Stimulated activated CD4-positive, alpha-beta T cell treated with anti-CD3 and anti-CD28 coated beads, Interleukin-1b, Interleukin-23, amount 100 ng/mL, for 24 hours (primary cell): ENCODE measurements around the gene MB.

Experiments used
- DNase-seq, 4 experiments: peaks; one replicate each; pipeline ENCODE4 v3.0.0-alpha.2; 2020; ENCODE audit warnings: low read depth in 4 of 4, low spot score in 1 of 4

Gene MB

GRCh38 chr22:35618427-35619223 is 1.5 kb upstream of the MB start:
- no peak for DNase-seq

GRCh38 chr22:35616043-35616442 is 1.1 kb downstream of the MB start:
- no peak for DNase-seq

GRCh38 chr22:35615156-35615555 is 2.0 kb downstream of the MB start:
- no peak for DNase-seq

- no peak for DNase-seq
Observed at GRCh38 chr22:35614404-35614803, 2.7 kb downstream of the MB start.

- no peak for DNase-seq
Observed at GRCh38 chr22:35612903-35613302, 4.2 kb downstream of the MB start.

DNA sequence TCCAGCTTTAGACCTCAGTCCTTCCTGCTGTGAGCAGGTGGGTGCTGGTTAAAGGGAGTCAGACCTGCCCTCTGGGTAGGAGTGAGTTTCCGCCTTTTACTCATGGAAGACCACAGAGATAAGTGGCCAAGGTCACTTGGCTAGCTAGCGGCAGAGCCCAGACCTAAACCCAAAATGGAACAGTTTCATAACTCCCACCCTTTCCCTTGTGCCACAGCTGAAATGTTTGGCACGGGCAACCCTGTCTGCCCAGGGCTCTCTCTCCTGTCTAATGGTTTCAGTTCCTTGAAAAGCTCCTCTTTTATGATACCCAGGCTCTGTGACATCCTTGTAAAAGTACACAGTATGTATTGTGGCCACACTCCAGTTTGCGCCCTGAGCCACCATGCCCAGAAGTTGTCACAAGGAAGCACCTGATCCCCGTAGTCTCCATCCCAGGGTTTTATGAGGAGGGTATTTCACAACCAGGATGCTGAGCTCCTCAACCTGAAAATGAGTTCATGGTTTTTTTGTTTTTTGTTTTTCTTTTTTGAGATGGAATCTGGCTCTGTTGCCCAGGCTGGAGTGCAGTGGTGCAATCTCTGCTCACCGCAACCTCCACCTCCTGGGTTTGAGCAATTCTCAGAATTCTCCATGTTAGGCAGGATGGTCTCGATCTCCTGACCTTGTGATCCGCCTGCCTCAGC is 5.1 kb downstream of the MB start:
- DNase-seq = no peak

GRCh38 chr22:35611200-35611890 is 5.8 kb downstream of the MB start:
- DNase-seq = no peak

- no peak for DNase-seq
Observed at GRCh38 chr22:35610741-35611140, 6.4 kb downstream of the MB start.

DNA sequence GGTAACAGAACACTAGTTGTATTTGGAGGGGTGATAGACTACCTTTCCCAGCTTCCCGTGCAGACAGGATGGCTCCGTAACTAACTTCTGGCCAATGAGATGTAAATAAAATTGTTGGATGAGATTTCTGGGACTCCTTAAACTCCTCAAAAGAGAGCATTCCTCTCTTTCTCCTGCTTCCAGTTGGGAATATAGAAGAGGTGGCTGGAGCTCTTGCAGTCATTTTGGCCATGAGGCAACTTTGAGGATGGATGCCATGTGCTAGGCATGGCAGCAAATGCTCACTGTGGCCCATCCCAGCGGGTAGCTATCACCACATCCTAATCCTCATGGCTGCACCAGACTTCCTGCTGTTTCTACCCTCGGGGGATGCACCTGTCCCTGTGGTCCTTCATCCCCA is 7.4 kb downstream of the MB start:
- no peak for DNase-seq

DNA sequence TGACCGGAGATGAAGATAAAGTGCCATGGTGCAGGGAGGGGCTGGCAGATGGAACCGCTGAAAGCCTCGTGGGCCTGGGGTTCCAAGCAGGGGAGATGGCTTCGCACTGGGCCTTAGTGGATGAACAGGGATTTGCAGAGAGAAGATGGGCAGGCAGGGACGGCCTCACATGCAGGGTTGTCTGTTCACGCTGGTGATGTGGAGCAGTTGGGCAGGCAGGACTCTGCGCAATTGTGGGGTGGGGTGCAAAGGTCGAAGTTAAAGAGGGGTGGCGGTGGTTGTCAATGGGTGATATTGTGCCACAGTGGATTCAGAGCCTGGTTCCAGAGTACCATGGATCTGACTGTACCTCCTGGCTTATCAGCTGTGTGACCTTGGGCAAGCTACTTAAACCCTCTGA is 7.9 kb downstream of the MB start:
- DNase-seq = no peak

GRCh38 chr22:35608088-35608487 is 9.0 kb downstream of the MB start:
- no peak for DNase-seq

- no peak for DNase-seq
Observed at GRCh38 chr22:35606916-35607315, 10.2 kb downstream of the MB start.

DNA sequence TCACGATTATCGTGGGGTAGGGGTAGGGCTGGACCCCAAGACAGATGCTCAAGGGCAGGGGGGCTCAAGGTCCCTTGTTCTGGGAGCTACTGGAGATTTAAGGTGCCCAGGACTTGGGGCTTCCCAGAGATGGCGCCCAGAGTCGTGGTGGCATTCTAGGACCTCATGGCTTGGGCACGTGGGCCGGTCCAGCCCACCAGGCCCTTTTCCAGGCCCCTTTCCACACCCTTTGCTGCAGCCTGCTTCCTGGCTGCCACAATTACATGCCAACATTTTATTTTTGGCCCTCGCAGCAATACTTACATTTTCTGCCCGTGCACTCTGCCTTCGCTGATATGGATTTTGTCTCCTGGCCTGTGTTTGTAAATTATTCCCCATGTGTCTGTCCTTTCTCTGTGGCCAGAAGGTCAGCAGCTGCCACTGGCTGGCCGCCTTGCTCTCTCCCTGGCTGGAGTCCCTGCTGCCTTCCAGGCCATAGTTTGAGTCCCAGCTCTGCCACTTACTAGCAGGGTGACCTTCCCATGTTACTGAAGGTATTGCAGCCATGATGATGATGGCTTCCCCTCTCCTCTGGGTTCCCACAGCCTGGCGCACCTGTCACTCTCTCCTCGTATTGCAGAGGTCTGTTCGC is 11.2 kb downstream of the MB start:
- no peak for DNase-seq

- no peak for DNase-seq
Observed at GRCh38 chr22:35605369-35605680, 11.8 kb downstream of the MB start.

DNA sequence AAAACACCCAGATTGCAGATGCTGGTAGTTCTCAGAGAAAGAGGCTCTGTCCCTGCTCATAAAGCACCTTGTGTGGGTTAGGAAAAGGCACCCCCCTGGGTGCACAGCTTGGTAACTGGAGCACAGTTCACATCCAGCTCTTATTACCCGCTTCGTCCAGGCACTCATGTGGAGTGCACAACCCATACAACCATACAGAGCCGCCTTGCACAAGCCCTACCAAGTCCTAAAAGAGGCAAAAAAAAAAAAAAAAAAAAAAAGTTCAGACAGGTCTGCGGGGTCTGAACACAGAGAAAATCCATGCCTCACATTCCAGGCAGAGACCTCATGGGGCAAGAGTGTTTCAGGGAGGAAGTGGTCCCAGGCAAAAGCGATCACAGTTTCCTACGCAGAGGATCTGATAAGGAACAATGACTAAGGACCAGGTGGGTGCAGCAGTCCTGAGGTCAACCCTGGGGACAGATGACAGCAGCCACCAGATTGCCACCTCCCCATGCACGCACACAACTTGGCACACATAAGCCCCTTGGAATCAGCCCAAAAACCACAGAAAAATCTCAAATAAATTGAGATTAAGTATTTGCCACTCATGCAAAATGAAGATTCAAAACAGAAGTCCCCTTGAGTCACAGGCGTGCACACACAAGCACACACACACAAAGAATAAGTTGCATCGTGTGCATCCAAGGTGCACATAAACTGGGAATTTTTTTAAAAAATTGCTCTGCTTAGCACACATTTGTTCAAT is 12.3 kb downstream of the MB start:
- no peak for DNase-seq

GRCh38 chr22:35601743-35602615 is 15.2 kb downstream of the MB start:
- no peak for DNase-seq

DNA sequence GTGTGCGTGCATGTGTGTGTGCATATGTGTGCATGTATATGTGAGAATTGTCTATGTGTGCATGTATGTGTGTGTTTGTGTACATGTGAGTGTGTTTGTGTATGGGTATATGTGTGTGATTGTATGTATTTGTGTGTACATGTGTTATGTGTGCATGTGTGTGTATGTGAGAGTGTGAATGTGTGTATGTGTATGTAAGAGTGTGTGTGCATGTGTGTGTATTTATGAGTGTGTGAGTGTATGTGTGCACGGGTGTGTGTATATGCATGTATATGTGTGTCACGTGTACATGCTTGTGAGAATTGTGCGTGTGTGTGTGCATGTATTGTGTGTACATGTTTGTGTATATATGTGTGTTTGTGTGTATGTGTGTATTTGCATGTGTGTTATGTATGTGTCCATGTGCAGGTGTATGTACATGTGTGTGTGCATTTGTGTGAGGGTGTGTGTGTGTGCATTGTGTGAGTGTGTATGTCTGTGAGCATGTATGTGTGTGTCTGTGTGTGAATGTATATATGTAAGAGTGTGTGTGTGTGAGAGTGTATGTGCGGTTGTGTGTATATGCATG is 16.0 kb downstream of the MB start:
- DNase-seq = no peak

DNA sequence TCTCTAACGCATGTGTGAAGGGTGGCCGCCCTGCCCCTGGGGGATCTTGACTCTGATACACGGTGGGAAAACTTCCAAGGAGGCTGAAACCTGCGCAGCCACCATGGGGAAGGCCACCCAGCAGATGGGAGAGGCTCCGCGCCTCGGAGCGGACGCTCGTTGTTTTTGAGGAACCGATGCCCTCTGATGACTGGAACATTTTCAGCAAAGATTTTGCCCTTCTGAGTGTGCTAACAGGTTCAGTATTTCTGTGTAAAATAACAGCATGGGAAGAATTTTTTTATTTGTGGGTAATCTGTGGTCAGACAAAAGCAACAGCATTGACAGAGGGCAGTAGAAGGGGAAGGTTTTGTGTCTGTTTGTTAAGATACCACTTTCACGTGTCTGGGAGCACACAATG is 16.7 kb downstream of the MB start:
- no peak for DNase-seq

DNA sequence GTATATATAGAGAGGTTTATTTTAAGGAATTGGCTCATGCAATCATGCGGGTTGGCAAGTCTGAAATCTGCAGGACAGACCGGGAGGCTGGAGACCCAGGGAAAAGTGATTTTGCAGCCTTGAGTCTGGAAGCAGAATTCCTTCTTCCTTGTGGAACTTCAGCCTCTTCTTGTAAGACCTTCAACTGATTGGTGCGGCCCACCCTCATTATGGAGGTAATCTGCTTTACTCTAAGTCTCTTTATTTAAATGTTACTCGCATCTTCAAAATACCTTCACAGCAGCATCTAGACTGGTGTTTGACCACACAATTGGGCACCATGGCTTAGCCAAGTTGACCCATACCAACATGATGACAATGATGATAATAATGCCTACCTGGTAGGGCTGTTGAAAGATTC is 17.8 kb downstream of the MB start:
- no peak for DNase-seq

GRCh38 chr22:35598396-35598710 is 18.8 kb downstream of the MB start:
- DNase-seq = no peak
